Smooth muscle cell (in vitro differentiated cells): ENCODE measurements around the gene F2RL1. TPM values are rescaled to one million over a fixed set of nuclear protein-coding genes. Genes with fewer than 3 reads are reported as not detected.
A peak's percentile ranks its signal among the peaks of the same experiment; 100 is the strongest.

Experiments
- DNase-seq: peaks from one replicate; lab custom pipeline; 2025; ENCODE audit not compliant: unreplicated experiment; lab: John Stamatoyannopoulos, UW
- H2AFZ ChIP-seq: fragments of 200-600 bp; sonication (generic); 2 replicates; pipeline ENCODE4 v1.6.0; 2016; ENCODE audit warnings: antibody characterized with exemption, low read depth, mild to moderate bottlenecking
- H3F3A ChIP-seq: fragments of 200-600 bp; sonication (generic); 2 replicates; pipeline ENCODE4 v1.6.0; 2017; ENCODE audit warnings: antibody characterized with exemption, low read depth
- H3K27ac ChIP-seq: fragments of 200-600 bp; sonication (generic); 2 replicates; pipeline ENCODE4 v1.5.1; 2016; ENCODE audit warnings: low read depth, mild to moderate bottlenecking
- H3K27me3 ChIP-seq: fragments of 200-600 bp; sonication (generic); 2 replicates; pipeline ENCODE4 v1.6.1; 2016; ENCODE audit warnings: low read depth, mild to moderate bottlenecking
- H3K36me3 ChIP-seq: fragments of 200-600 bp; sonication (generic); 2 replicates; pipeline ENCODE4 v1.5.1; 2016; ENCODE audit warnings: low read depth
- H3K4me1 ChIP-seq: fragments of 200-600 bp; sonication (generic); 2 replicates; pipeline ENCODE4 v1.5.1; 2016; ENCODE audit warnings: low read depth
- H3K4me2 ChIP-seq: fragments of 200-600 bp; sonication (generic); 2 replicates; pipeline ENCODE4 v1.6.0; 2016; ENCODE audit warnings: mild to moderate bottlenecking
- H3K4me3 ChIP-seq: fragments of 200-600 bp; sonication (generic); 2 replicates; pipeline ENCODE4 v1.5.1; 2016; ENCODE audit warnings: mild to moderate bottlenecking
- H3K79me2 ChIP-seq: fragments of 200-600 bp; sonication (generic); 2 replicates; pipeline ENCODE4 v1.6.0; 2016; ENCODE audit warnings: low read depth, mild to moderate bottlenecking
- H3K9ac ChIP-seq: fragments of 200-600 bp; sonication (generic); 2 replicates; pipeline ENCODE4 v1.6.0; 2016; ENCODE audit warnings: low read depth
- H3K9me3 ChIP-seq: fragments of 200-600 bp; sonication (generic); replicated peaks from 2 replicates; pipeline ENCODE4 v1.5.1; 2016; ENCODE audit warnings: low read depth
- H4K20me1 ChIP-seq: fragments of 200-600 bp; sonication (generic); 2 replicates; pipeline ENCODE4 v1.6.0; 2016; ENCODE audit warnings: low read depth
- CTCF ChIP-seq: fragments of 200-600 bp; sonication (generic); IDR thresholded peaks from 2 replicates; pipeline ENCODE4 v1.5.1; 2017; ENCODE audit warnings: borderline replicate concordance, mild to moderate bottlenecking, antibody characterized with exemption; ENCODE audit not compliant: insufficient read depth, poor library complexity, severe bottlenecking
- WGBS: methylation state at CpG from one replicate; pipeline ENCODE4 v1.1.7; 2016; ENCODE audit warnings: low lambda C conversion rate; 5-methylcytosine and 5-hydroxymethylcytosine counted together
- polyA plus RNA-seq: library from polyadenylated mRNA; unstranded; fragments of >200 nt; fragmentation: Nextera tagmentation; extraction: Ambion mirVana; gene quantifications from 2 replicates; pipeline ENCODE4 v1.2.1, GENCODE V29; 2016
- total RNA-seq: library from RNA; depleted of rRNA; stranded (reverse); fragments of >200 nt; gene quantifications from 2 replicates; pipeline ENCODE4 v1.2.3, GENCODE V29; 2014

The F2RL1 gene
- total and polyA plus RNA-seq, 2 experiments from 2014 or later = 42.6 to 88.3 TPM

GRCh38 chr5:76805821-76806505 lies 12.9 kb upstream of the F2RL1 start:
- TF ChIP-seq CTCF = no peak
- no peak for DNase-seq
- Histone ChIP-seq H4K20me1 (no peaks in the 10 kb centered on the region), H3K4me3 (peak overlapping the region; percentile 41), H2AFZ (no peak overlapping the region), H3K9ac (peak overlapping the region; percentile 90), H3K27ac (peak overlapping the region; percentile 99), H3K27me3 (no peaks in the 10 kb centered on the region), H3F3A (peaks cover 31% of the 10 kb centered on the region), H3K9me3 (no peaks in the 10 kb centered on the region), H3K4me2 (peak overlapping the region; percentile 79), H3K4me1 (peaks cover 27% of the 10 kb centered on the region), H3K36me3 (no peaks in the 10 kb centered on the region), H3K79me2 (no peaks in the 10 kb centered on the region)
- 2% methylated on average over 7 of the region's 7 CpGs for WGBS

- Histone ChIP-seq H3K27me3 (no peaks in the 10 kb centered on the region), H3K4me1 (peaks cover 27% of the 10 kb centered on the region), H3K4me2 (peak overlapping the region; percentile 79), H3K27ac (peak overlapping the region; percentile 99), H3K9ac (peak overlapping the region; percentile 33), H3K79me2 (no peaks in the 10 kb centered on the region), H3K4me3 (no peak overlapping the region), H3K36me3 (no peaks in the 10 kb centered on the region), H2AFZ (no peak overlapping the region), H3K9me3 (no peaks in the 10 kb centered on the region), H3F3A (peaks cover 22% of the 10 kb centered on the region), H4K20me1 (no peaks in the 10 kb centered on the region)
- 8% methylated on average over 3 of the region's 3 CpGs for WGBS
- DNase-seq = no peak
- no peak for TF ChIP-seq CTCF
These were observed 11.5 kb upstream of the F2RL1 start for GRCh38 chr5:76807296-76807695.

GRCh38 chr5:76808141-76808691 lies 10.6 kb upstream of the F2RL1 start:
- H3K4me2 ChIP-seq = peak overlapping the region; percentile 79
- H3K27ac ChIP-seq = peak overlapping the region; percentile 99
- H3K27me3 ChIP-seq = no peaks in the 10 kb centered on the region
- DNase-seq = no peak
- no peaks in the 10 kb centered on the region for H3K79me2 ChIP-seq
- H3K36me3 ChIP-seq = no peaks in the 10 kb centered on the region
- no peak for TF ChIP-seq CTCF
- WGBS = 22% methylated on average over 5 of the region's 5 CpGs
- no peak overlapping the region for H3K4me3 ChIP-seq
- H2AFZ ChIP-seq = peak overlapping the region; percentile 24
- peaks cover 27% of the 10 kb centered on the region for H3K4me1 ChIP-seq
- peaks cover 22% of the 10 kb centered on the region for H3F3A ChIP-seq
- H3K9ac ChIP-seq = peak overlapping the region; percentile 33
- no peaks in the 10 kb centered on the region for H4K20me1 ChIP-seq
- no peaks in the 10 kb centered on the region for H3K9me3 ChIP-seq
